ENCODE measurements around the gene KRTAP10-10. TPM values are rescaled to one million over a fixed set of nuclear protein-coding genes. Genes with fewer than 3 reads are reported as not detected.
"Not testable (repeated sequence)": the region's sequence is repeated elsewhere in the genome, so short reads cannot be mapped to it uniquely, and the experiment has no call there.

KRTAP10-10 gene
- total and polyA plus RNA-seq, 7 donors: not detected

GRCh38 chr21:44606495-44606894, 30.7 kb upstream of the KRTAP10-10 start:
- H3K27ac ChIP-seq: no peak overlapping the region
- WGBS, 2 donors: 78 to 81% methylated on average over 4 of the region's 4 CpGs

DNA sequence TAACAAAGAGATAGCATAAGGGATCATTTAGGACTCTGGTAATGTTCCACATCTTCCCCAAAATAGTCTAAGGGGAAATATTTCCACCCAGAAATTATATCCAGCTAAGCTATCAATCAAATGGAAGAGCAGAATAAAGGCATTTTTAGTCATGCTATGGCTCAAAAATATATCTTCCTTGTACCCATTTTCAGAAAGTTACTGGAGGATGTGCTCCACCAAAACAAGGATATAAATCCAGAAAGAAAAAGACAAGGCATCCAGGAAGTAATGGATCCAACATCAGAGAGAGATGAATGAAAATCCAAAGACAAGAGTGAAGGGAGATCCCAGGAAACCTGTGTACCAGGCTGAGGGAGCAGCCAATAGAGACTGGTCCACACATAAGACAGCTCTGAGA, 28.0 kb upstream of the KRTAP10-10 start:
- no peak for DNase-seq
- Histone ChIP-seq H3K27me3 (peaks cover 0 to 18% (median 9%) of the 10 kb centered on the region in 3 donors), H3K9me3 (peaks cover 0 to 17% (median 2%) of the 10 kb centered on the region in 4 donors), H3K36me3 (no peaks in the 10 kb centered on the region), H3K4me3 (no peak overlapping the region), H3K27ac (no peak overlapping the region), H3K4me1 (no peaks in the 10 kb centered on the region)
- TF ChIP-seq EP300 (IDR thresholded peaks at IDR 0.05) (no peak), POLR2AphosphoS5 (IDR thresholded peaks at IDR 0.05) (no peak), POLR2A (IDR thresholded peaks at IDR 0.05) (no peak)
- TF ChIP-seq, protein P1, sequence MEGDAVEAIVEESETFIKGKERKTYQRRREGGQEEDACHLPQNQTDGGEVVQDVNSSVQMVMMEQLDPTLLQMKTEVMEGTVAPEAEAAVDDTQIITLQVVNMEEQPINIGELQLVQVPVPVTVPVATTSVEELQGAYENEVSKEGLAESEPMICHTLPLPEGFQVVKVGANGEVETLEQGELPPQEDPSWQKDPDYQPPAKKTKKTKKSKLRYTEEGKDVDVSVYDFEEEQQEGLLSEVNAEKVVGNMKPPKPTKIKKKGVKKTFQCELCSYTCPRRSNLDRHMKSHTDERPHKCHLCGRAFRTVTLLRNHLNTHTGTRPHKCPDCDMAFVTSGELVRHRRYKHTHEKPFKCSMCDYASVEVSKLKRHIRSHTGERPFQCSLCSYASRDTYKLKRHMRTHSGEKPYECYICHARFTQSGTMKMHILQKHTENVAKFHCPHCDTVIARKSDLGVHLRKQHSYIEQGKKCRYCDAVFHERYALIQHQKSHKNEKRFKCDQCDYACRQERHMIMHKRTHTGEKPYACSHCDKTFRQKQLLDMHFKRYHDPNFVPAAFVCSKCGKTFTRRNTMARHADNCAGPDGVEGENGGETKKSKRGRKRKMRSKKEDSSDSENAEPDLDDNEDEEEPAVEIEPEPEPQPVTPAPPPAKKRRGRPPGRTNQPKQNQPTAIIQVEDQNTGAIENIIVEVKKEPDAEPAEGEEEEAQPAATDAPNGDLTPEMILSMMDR (IDR thresholded peaks at IDR 0.05): no peak
- intact Hi-C loops (cut with DNase I): no loop called here

More at GRCh38 chr21:44606495-44606894, 30.7 kb upstream of the KRTAP10-10 start:
- no peak for DNase-seq
- peaks cover 0 to 15% (median 0%) of the 10 kb centered on the region in 4 donors for H3K9me3 ChIP-seq
- TF ChIP-seq, protein P1 (IDR thresholded peaks at IDR 0.05): no peak
- TF ChIP-seq POLR2A (IDR thresholded peaks at IDR 0.05) (no peak), POLR2AphosphoS5 (IDR thresholded peaks at IDR 0.05) (no peak), EP300 (IDR thresholded peaks at IDR 0.05) (no peak)
- no peaks in the 10 kb centered on the region for H3K36me3 ChIP-seq
- H3K4me1 ChIP-seq: no peaks in the 10 kb centered on the region
- H3K4me3 ChIP-seq: no peak overlapping the region
- intact Hi-C loops (cut with DNase I): no loop called here
- H3K27me3 ChIP-seq: peaks cover 0 to 27% (median 11%) of the 10 kb centered on the region in 3 donors

DNA sequence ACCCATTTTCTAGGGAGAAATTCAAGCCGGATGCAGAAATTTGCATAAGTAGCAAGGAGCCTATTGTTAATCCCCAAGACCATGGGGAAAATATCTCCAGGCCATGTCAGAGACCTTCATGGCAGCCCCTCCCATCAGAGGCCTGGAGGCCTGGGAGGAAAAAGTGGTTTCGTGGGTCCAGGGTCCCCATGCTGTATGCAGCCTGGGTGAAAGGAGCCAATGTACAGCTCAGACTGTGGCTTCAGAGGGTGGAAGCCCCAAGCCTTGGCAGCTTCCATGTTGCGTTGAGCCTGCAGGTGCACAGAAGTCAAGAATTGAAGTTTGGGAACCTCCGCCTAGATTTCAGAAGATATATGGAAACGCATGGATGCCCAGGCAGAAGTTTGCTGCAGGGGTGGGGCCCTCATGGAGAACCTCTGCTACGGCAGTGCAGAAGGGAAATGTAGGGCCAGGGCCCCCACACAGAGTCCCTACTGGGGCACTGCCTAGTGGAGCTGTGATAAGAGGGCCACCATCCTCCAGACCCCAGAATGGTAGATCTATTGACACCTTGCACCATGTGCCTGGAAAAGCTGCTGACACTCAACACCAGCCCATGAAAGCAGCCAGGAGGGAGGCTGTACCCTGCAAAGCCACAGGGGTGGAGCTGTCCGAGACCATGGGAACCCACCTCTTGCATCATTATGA, 26.9 kb upstream of the KRTAP10-10 start:
- H3K4me1 ChIP-seq; H3K4me3 ChIP-seq; H3K27ac ChIP-seq; H3K36me3 ChIP-seq; intact Hi-C loops (cut with DNase I); DNase-seq: not testable (repeated sequence)
- Histone ChIP-seq H3K27me3 (peaks cover 0 to 18% (median 9%) of the 10 kb centered on the region in 3 donors), H3K9me3 (peaks cover 0 to 17% (median 2%) of the 10 kb centered on the region in 4 donors)
- 94 to 96% methylated on average over 7 of the region's 7 CpGs for WGBS, 2 donors

DNA sequence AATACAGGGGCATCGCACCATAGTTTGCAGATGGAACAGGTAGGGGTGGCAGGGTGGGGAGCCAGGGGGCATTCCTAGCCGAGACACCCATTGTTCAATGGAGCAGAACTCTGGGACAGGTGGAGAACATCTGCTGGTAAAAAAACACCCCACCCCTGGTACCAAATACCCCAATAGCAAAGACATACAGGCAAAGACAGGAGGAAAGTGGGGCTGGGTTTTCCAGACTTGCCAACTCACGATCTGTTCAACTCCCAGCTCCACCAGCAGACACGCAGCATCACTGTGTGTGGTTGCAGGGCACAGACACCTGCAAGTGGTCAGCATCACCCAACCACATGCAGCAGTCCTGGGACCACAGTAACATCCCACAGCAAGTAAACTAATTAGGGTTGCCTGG, 25.6 kb upstream of the KRTAP10-10 start:
- Histone ChIP-seq H3K9me3 (peaks cover 0 to 17% (median 2%) of the 10 kb centered on the region in 4 donors), H3K36me3 (no peaks in the 10 kb centered on the region), H3K27me3 (peaks cover 0 to 18% (median 9%) of the 10 kb centered on the region in 3 donors), H3K27ac (no peak overlapping the region), H3K4me1 (no peaks in the 10 kb centered on the region), H3K4me3 (no peak overlapping the region)
- intact Hi-C loops (cut with DNase I): no loop called here
- TF ChIP-seq EP300 (IDR thresholded peaks at IDR 0.05): no peak
- TF ChIP-seq, protein P1 (IDR thresholded peaks at IDR 0.05): no peak
- no peak for TF ChIP-seq POLR2AphosphoS5 (IDR thresholded peaks at IDR 0.05)
- no peak for TF ChIP-seq POLR2A (IDR thresholded peaks at IDR 0.05)
- WGBS, 2 donors: 77 to 88% methylated on average over 4 of the region's 4 CpGs
- no peak for DNase-seq

GRCh38 chr21:44612029-44612486, 25.1 kb upstream of the KRTAP10-10 start, which contains the start of gene KRTAP10-8:
Gene KRTAP10-8, plus strand, starts transcription at chr21:44612079. Its CDS starts 22 bp downstream, at chr21:44612101.
- intact Hi-C loops (cut with DNase I): no loop called here
- peak; percentile 57 for DNase-seq
- H3K9me3 ChIP-seq: peaks cover 0 to 17% (median 2%) of the 10 kb centered on the region in 4 donors
- WGBS, 2 donors: 70 to 89% methylated on average over 8 of the region's 8 CpGs
- peaks cover 0 to 18% (median 9%) of the 10 kb centered on the region in 3 donors for H3K27me3 ChIP-seq
- H3K4me1 ChIP-seq: no peaks in the 10 kb centered on the region
- H3K4me3 ChIP-seq: no peak within 1 kb of the TSS
- H3K36me3 ChIP-seq: no peaks in the 10 kb centered on the region
- TF ChIP-seq EP300 (IDR thresholded peaks at IDR 0.05) (no peak), POLR2A (IDR thresholded peaks at IDR 0.05) (no peak), POLR2AphosphoS5 (IDR thresholded peaks at IDR 0.05) (no peak)
- TF ChIP-seq, protein P1 (IDR thresholded peaks at IDR 0.05): no peak
- H3K27ac ChIP-seq: no peak within 1 kb of the TSS

Data from sigmoid colon (tissue), 7 donors.